ENCODE measurements around the gene STYXL1.

Gene STYXL1

DNA sequence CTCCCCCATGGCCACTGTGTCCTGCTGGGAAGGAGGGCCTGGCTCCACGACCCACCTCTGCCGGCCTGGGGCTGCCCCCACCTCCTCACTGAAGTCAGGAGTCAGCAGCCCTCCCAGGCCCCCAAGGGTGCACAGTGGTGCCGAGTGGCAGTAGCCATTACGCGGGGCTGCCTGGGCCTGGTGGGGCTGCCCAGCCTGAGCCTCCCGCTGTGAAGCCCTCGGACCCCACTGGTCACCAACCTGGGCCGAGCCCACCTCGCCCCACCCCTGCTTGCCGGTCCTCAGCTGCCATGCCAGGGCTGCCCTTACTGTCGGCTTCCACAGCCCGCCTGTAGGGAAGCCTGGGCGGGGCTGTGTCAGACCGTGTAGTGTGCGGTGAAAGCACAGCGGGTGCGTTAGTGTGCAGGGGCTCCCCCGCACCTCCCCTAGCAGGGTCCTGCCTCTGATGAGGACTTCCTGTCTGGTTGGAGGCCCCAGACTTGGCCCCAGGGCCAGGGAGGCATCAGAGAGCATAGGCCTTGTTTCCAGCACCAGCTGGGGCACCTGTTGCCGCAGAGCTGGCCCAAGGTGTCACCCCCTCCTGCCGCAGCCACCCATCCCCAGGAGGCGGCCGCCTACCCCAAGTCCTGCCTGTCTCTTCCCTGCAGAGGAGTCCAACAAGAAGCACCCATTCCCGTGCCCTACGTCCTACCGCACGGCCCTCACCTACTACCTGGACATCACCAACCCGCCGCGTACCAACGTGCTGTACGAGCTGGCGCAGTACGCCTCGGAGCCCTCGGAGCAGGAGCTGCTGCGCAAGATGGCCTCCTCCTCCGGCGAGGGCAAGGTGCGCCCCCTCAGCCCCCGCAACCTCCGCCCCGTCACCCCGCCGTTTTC is 63.4 kb downstream of the STYXL1 start:
- Histone ChIP-seq H3K4me3 (ENCODE audit: low read length) (no peak overlapping the region), H3F3A (ENCODE audit: control insufficient read depth, insufficient read depth) (no peaks in the 10 kb centered on the region), H3K9me3 (ENCODE audit: control insufficient read depth, insufficient read depth, low read length) (no peaks in the 10 kb centered on the region), H3K79me2 (ENCODE audit: control insufficient read depth, low read length) (no peaks in the 10 kb centered on the region), H3K4me1 (ENCODE audit: control insufficient read depth, low read length) (peaks cover 3% of the 10 kb centered on the region; the same call in 1 of the 2 replicates), H3K27me3 (ENCODE audit: control insufficient read depth, low read length) (no peaks in the 10 kb centered on the region), H3K9me2 (replicated peaks; ENCODE audit: control insufficient read depth, low read length) (no peaks in the 10 kb centered on the region), H3K36me3 (ENCODE audit: control insufficient read depth, low read length) (peaks cover 19% of the 10 kb centered on the region; the same call in 1 of the 2 replicates), H4K20me1 (ENCODE audit: control insufficient read depth, insufficient read depth, low read depth, low read length) (no peaks in the 10 kb centered on the region; the same call in 1 of the 2 replicates), H3K4me2 (ENCODE audit: low read length) (no peak overlapping the region), H3K27ac (ENCODE audit: low read depth, low read length) (no peak overlapping the region)
- TF ChIP-seq EZH2phosphoT487 (IDR thresholded peaks at IDR 0.05; ENCODE audit: borderline replicate concordance, low read length): no peak
- TF ChIP-seq, protein P1, sequence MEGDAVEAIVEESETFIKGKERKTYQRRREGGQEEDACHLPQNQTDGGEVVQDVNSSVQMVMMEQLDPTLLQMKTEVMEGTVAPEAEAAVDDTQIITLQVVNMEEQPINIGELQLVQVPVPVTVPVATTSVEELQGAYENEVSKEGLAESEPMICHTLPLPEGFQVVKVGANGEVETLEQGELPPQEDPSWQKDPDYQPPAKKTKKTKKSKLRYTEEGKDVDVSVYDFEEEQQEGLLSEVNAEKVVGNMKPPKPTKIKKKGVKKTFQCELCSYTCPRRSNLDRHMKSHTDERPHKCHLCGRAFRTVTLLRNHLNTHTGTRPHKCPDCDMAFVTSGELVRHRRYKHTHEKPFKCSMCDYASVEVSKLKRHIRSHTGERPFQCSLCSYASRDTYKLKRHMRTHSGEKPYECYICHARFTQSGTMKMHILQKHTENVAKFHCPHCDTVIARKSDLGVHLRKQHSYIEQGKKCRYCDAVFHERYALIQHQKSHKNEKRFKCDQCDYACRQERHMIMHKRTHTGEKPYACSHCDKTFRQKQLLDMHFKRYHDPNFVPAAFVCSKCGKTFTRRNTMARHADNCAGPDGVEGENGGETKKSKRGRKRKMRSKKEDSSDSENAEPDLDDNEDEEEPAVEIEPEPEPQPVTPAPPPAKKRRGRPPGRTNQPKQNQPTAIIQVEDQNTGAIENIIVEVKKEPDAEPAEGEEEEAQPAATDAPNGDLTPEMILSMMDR (IDR thresholded peaks at IDR 0.05; ENCODE audit: low read depth, low read length, poor library complexity, severe bottlenecking): no peak

DNA sequence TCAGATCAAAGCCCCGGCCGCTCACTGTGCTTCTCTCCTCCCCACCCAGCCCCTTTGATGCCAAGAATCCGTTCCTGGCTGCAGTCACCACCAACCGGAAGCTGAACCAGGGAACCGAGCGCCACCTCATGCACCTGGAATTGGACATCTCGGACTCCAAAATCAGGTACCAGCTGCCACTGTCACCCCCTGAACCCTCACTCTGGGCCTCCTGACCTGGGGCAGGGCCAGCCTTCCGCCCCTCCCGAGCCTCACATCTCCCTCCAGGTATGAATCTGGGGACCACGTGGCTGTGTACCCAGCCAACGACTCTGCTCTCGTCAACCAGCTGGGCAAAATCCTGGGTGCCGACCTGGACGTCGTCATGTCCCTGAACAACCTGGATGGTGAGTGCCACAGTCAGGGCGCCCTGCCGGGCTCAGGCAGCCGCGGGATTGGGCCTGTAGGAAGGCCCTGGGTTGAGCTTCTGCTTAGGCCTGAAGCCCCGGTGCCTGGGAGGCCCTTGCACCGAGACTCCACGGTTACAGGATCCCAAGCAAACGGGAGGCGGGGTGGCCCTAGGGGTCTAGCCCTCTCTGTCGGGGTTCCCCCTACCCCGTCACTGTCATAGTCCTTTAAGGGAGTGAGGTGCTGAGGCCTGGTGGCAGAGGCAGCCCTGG is 64.2 kb downstream of the STYXL1 start:
- no peaks in the 10 kb centered on the region for H3K9me2 ChIP-seq (replicated peaks; ENCODE audit: control insufficient read depth, low read length)
- TF ChIP-seq EZH2phosphoT487 (IDR thresholded peaks at IDR 0.05; ENCODE audit: borderline replicate concordance, low read length): no peak
- TF ChIP-seq, protein P1 (IDR thresholded peaks at IDR 0.05; ENCODE audit: low read depth, low read length, poor library complexity, severe bottlenecking): no peak
- no peak overlapping the region for H3K4me3 ChIP-seq (ENCODE audit: low read length)
- no peak overlapping the region for H3K27ac ChIP-seq (ENCODE audit: low read depth, low read length)
- H3K36me3 ChIP-seq (ENCODE audit: control insufficient read depth, low read length): peaks cover 19% of the 10 kb centered on the region; the same call in 1 of the 2 replicates
- H3F3A ChIP-seq (ENCODE audit: control insufficient read depth, insufficient read depth): no peaks in the 10 kb centered on the region
- no peak overlapping the region for H3K4me2 ChIP-seq (ENCODE audit: low read length)
- no peaks in the 10 kb centered on the region; the same call in 1 of the 2 replicates for H4K20me1 ChIP-seq (ENCODE audit: control insufficient read depth, insufficient read depth, low read depth, low read length)
- H3K79me2 ChIP-seq (ENCODE audit: control insufficient read depth, low read length): no peaks in the 10 kb centered on the region
- H3K27me3 ChIP-seq (ENCODE audit: control insufficient read depth, low read length): no peaks in the 10 kb centered on the region
- no peaks in the 10 kb centered on the region for H3K4me1 ChIP-seq (ENCODE audit: control insufficient read depth, low read length)
- no peaks in the 10 kb centered on the region for H3K9me3 ChIP-seq (ENCODE audit: control insufficient read depth, insufficient read depth, low read length)

DNA sequence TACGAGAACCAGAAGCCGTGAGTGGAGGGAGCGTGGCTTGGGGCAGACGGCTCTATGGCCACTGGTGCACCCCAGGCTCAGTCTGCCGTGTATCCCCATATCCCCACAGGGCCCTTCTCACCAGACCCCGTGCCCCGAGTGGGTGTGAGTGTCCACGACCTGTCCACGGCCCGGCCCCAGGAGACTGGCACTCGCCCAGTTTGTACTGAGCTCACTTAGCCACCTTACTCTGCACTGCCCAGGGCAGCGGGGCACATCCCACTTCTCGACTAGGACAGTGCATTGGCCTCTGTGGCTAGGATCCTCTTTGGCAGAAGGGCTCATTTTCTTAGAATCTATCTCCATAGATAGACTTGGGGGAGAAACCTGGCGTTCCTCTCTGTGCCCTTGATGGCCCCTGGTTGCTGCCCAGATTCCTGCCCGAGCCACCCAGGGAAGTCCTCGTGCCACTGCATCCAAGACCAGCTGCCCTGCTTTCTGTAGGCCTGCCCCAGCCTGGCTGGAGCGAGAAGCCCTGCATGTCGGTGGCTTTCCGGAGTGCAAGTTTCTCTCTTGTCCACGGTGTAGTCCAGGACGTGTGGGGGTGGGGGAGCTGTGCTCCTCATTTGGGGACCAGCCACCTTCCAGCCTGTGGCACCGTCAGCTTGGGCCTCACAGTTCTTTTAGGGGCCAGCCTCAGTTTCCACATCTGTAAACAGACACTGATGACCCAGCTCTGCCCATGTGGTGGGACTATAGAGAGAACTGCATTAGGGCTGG is 65.3 kb downstream of the STYXL1 start:
- H3K36me3 ChIP-seq (ENCODE audit: control insufficient read depth, low read length): peaks cover 19% of the 10 kb centered on the region; the same call in 1 of the 2 replicates
- no peaks in the 10 kb centered on the region for H3K79me2 ChIP-seq (ENCODE audit: control insufficient read depth, low read length)
- no peak overlapping the region for H3K4me2 ChIP-seq (ENCODE audit: low read length)
- no peak overlapping the region for H3K27ac ChIP-seq (ENCODE audit: low read depth, low read length)
- H3K9me3 ChIP-seq (ENCODE audit: control insufficient read depth, insufficient read depth, low read length): no peaks in the 10 kb centered on the region
- H4K20me1 ChIP-seq (ENCODE audit: control insufficient read depth, insufficient read depth, low read depth, low read length): no peaks in the 10 kb centered on the region; the same call in 1 of the 2 replicates
- H3K4me3 ChIP-seq (ENCODE audit: low read length): no peak overlapping the region
- TF ChIP-seq, protein P1 (IDR thresholded peaks at IDR 0.05; ENCODE audit: low read depth, low read length, poor library complexity, severe bottlenecking): no peak
- no peak for TF ChIP-seq EZH2phosphoT487 (IDR thresholded peaks at IDR 0.05; ENCODE audit: borderline replicate concordance, low read length)
- no peaks in the 10 kb centered on the region for H3K4me1 ChIP-seq (ENCODE audit: control insufficient read depth, low read length)
- H3K9me2 ChIP-seq (replicated peaks; ENCODE audit: control insufficient read depth, low read length): no peaks in the 10 kb centered on the region
- no peaks in the 10 kb centered on the region for H3F3A ChIP-seq (ENCODE audit: control insufficient read depth, insufficient read depth)
- H3K27me3 ChIP-seq (ENCODE audit: control insufficient read depth, low read length): no peaks in the 10 kb centered on the region
